ENCODE data around the gene ATAD3C.
"Not testable (repeated sequence)": the region's sequence is repeated elsewhere in the genome, so short reads cannot be mapped to it uniquely, and the experiment has no call there.

GRCh38 chr1:1412311-1412902 lies 37.1 kb upstream of the ATAD3C start:
- TF ChIP-seq, protein P1, sequence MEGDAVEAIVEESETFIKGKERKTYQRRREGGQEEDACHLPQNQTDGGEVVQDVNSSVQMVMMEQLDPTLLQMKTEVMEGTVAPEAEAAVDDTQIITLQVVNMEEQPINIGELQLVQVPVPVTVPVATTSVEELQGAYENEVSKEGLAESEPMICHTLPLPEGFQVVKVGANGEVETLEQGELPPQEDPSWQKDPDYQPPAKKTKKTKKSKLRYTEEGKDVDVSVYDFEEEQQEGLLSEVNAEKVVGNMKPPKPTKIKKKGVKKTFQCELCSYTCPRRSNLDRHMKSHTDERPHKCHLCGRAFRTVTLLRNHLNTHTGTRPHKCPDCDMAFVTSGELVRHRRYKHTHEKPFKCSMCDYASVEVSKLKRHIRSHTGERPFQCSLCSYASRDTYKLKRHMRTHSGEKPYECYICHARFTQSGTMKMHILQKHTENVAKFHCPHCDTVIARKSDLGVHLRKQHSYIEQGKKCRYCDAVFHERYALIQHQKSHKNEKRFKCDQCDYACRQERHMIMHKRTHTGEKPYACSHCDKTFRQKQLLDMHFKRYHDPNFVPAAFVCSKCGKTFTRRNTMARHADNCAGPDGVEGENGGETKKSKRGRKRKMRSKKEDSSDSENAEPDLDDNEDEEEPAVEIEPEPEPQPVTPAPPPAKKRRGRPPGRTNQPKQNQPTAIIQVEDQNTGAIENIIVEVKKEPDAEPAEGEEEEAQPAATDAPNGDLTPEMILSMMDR (IDR thresholded peaks at IDR 0.05): not testable (repeated sequence)
- TF ChIP-seq POLR2AphosphoS5 (IDR thresholded peaks at IDR 0.05): not testable (repeated sequence)

Data from gastroesophageal sphincter (tissue), 3 donors.